Stimulated activated CD4-positive, alpha-beta T cell treated with anti-CD3 and anti-CD28 coated beads, Interleukin-15, amount 100 ng/mL, for 1 hour (primary cell): ENCODE measurements around the gene LGALS8.
"Not testable (repeated sequence)": the region's sequence is repeated elsewhere in the genome, so short reads cannot be mapped to it uniquely, and the experiment has no call there.

Experiments used
- DNase-seq, 2 donors: peaks; one replicate each; pipeline ENCODE4 v3.0.0-alpha.2; 2020; ENCODE audit warnings: low read depth in 1 of 2, low spot score in 1 of 2

The LGALS8 gene

GRCh38 chr1:236536540-236536939, 12.8 kb downstream of the LGALS8 start:
- no peak for DNase-seq

- no peak for DNase-seq
Observed at GRCh38 chr1:236540813-236541465, 17.2 kb downstream of the LGALS8 start.

DNA sequence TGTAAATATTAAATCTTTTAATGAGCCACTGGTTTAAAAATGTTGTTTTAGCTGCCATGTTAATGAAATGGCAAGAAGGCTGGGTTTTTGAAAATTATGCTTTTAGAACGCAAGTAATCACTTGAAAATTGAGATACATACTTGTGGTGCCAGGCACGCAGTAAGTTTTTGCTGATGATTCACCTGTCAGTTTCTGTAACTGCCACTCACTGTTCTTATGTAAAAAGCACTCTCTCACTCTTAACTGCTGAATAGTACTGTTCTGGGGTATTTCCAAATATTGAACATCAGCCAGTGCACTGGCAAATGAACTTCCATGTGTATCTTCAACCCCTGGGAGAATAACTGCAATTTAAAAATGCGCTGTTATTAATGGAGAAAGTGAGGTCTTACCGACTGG, 17.9 kb downstream of the LGALS8 start:
- no peak for DNase-seq

GRCh38 chr1:236543065-236543669, 19.4 kb downstream of the LGALS8 start:
- DNase-seq = no peak

DNA sequence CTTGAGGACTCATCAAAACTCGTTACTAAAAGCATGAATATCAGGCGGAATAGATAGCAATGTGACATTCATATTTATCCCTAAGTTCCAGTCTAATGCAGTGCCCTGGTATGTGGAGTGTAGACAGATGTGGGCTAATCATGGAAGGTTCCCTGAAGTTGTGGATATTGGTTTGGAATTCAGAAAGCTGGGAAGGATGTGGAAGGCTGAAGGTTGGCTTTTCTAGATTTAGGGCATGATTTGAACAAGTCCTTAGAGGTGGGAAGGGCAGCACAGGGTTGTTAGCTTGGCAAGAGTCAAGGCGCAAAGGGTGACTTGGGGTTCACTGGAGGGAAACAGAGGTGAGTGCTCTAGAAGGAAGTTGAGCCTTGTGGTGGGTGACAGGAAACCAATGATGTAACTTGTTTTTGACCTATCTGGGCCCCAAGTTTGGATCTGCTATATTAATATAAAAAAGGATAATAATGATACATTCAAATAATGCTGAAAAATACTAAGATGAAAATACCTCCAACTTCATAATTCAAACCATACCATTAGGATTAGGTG, 21.9 kb downstream of the LGALS8 start:
- DNase-seq = no peak

DNA sequence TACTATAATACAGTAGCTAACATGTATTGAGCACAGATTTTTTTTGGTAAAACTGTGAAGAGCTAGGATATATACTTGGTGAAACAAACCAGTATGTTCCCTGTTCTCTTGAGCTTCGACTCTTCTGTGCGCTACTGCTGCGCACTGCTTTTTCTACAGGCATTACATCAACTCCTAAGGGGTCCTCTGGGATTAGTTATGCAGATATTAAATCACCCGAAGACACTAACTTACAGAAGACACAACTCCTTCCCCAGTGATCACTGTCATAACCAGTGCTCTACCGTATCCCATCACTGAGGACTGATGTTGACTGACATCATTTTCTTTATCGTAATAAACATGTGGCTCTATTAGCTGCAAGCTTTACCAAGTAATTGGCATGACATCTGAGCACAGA, 24.7 kb downstream of the LGALS8 start:
- DNase-seq = no peak

DNA sequence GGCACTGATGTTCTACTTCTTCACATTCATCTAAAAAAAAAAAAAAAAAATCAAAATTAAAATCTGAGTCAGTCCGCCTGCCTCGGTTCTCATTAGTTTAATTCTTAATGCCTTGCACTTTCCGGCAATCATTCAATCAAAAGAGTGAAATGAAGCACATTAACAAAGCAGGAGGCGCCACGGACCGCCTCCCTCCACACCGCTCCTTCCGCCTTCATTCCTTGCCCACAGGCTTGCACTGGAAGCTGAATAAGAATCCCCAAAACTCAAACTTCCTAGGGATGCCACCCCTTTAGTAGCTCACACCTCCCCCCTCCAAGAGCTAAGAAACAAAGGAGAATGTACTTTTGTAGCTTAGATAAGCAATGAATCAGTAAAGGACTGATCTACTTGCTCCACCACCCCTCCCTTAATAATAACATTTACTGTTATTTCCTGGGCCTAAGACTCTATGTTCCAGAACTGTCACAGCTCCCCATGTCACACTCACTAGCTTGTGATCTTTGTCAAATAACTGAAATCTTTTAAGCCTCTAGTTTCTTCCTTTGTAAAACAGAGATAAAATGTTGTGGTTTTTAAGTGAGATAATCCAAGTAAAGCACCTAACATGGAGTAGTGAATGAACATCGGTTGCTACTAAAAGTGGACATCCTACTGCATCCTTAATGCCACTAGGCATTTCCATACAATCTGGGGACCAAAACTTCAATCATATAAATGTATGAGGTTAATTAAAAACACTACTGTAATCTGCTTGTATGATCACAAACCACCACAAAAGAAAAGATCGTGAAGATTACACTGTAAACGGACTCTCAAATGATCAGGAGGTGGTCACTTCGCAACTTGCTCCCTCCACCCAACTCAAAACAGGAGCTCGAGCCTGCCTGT, 27.4 kb downstream of the LGALS8 start:
- no peak for DNase-seq

DNA sequence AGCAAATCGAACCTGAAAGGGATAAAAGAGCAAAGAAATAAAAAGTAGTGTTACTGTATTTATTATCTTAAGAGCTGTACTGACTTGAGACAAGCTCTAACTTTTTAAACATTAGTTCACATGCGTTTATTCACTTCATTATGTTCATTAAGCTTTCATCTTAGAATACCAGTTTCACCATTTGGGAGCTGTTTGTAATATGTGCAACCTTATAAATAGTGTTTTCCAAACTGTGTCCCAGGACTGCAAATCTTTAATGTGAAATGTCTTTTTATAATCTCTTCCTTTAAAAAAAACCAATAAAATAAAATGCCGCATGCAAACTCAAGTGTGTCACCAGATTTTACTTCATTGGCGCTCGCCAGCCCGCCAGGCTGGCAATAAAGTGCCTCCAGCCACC, 28.3 kb downstream of the LGALS8 start:
- no peak for DNase-seq

DNA sequence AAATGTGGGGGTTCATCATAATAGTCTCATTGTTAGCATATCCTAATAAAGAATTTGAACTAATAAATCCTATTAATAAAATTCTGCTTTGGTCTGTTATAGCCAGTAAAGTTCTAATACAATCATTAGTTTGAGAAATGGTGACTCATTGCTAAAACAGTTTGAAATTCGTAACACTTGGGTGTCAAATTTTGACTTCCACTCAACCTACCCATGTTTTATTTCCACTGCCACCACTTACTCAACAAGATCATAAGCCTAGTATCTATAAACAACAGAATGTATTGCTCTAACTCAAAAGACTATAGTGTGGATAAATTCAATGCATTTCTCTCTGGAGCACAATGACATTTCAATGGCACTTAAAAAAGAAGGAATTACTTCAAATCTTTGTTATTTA, 29.1 kb downstream of the LGALS8 start:
- DNase-seq = no peak

GRCh38 chr1:236553370-236553769, 29.6 kb downstream of the LGALS8 start:
- DNase-seq = no peak

- DNase-seq = no peak
Observed at GRCh38 chr1:236556606-236557005, 32.8 kb downstream of the LGALS8 start.

DNA sequence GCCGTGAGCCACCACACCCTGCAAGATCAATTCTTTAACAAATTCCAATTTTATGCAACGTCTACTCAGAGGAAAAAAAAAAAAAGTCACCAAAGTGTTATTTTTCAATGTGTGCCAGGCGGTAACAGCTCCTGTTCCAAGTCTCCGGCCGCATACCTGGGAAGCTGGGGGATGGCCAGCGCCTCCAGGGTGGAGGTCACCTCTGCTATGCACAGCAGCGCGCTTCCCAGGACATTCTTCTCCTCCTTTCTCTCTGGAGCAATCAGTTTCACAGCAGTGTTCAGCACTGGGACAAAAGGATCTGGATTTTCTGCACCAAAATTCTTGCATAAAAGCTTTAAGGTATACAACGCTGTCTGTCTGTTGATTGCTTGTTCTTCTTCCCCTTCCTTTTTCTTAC, 34.3 kb downstream of the LGALS8 start:
- DNase-seq = no peak

GRCh38 chr1:236558846-236559245, 35.1 kb downstream of the LGALS8 start:
- no peak for DNase-seq

- DNase-seq = no peak
Observed at GRCh38 chr1:236560213-236560771, 36.5 kb downstream of the LGALS8 start.

- no peak for DNase-seq
Observed at GRCh38 chr1:236561976-236562375, 38.2 kb downstream of the LGALS8 start.

DNA sequence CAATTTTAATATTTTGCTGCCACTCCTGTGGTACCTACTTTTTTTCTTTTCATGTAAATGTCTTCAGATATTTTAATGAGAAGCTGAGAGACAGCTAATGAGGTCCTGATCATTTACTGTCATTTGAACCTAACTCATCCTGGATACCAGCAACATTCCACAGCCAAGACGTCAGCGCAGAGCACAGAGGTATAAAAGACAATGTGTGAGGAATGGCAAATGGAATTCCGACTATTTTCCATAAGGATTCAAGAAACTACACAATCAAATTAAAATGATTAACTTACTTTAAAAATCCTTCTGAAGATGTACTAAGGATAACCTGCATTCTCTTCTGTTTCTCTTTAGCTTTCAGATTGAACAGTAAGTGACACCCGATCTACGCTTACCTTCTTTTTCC, 41.7 kb downstream of the LGALS8 start:
- DNase-seq = no peak

DNA sequence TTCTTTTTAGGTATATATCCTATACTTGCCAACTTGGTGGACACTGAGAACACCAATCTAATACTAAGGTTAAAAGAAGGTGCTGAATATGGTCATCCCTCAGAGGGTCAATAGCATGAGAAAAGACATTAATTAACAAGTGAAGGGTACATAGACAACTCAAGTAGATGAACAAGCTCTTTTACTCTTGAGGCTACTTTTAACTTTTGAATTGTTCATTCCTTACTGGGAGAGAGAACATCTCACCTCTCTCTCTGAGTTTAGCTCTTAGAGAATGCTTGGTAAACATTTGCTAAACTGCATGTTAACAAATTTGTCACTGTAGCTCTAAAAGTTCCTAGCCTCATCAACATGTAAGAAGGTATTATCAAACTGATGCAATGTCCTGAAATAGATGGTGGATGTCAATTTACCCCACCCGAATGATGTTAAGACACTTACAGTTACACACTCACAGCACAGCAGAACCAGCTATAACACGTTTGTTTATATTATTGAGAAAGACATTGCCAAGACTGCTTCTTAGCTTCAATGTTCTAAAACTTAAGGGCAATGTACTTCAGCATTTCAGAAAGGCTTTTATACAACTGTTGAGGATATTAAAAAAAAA, 44.6 kb downstream of the LGALS8 start:
- DNase-seq = no peak

DNA sequence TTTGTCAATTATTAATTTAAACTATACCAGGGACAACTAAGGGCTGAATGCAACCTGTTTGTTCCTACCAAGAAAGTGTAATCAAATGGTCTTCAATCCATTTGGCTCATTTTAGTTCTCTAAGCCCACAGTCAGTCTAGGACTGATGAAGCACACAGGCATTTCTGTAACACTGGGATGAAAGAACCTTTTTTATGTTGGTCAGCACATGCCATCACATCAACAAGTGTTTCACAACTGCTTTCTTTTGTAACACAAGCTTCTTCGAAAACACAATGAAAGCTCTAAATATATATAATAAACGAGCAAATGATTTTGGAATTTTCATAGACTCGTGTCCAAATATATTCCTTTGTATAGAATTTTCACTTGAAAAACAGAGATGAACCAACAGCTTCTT, 51.7 kb downstream of the LGALS8 start:
- no peak for DNase-seq

GRCh38 chr1:236576004-236576403, 52.2 kb downstream of the LGALS8 start:
- no peak for DNase-seq

GRCh38 chr1:236577041-236577440, 53.3 kb downstream of the LGALS8 start:
- not testable (repeated sequence) for DNase-seq

DNA sequence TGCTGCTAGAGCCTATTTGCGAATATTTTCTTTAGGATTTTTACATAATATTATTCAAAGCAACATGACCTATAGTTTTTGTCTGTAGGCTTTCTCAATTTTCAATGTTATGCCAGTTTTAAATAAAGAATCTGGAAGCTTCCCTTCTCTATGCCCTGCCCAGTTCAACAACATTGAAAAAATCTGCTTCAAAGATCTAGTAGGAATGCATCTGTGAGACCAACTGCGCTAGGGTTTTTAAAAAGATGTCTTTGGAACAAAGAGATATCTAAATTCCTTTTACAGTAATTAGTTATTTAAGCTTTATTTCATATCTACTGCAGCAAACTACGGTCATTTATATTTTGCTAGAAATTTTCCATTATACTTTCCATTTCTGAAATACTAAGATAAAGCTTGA, 54.9 kb downstream of the LGALS8 start:
- no peak for DNase-seq
